NCI-H82 (cell line): ENCODE results near the gene KCNC3.
"Not testable (repeated sequence)": the region's sequence is repeated elsewhere in the genome, so short reads cannot be mapped to it uniquely, and the experiment has no call there.

Experiments used
- DNase-seq: peaks from one replicate; lab custom pipeline; 2025; lab: John Stamatoyannopoulos, UW

KCNC3 gene

GRCh38 chr19:50353487-50353880 is 24.3 kb upstream of the KCNC3 start:
- DNase-seq = not testable (repeated sequence)

GRCh38 chr19:50352242-50352641 is 23.1 kb upstream of the KCNC3 start:
- no peak for DNase-seq

- no peak for DNase-seq
Measured at GRCh38 chr19:50349277-50350057, 20.3 kb upstream of the KCNC3 start.

GRCh38 chr19:50347089-50347581 is 18.0 kb upstream of the KCNC3 start:
- DNase-seq = not testable (repeated sequence)

GRCh38 chr19:50344661-50345318 is 15.6 kb upstream of the KCNC3 start:
- DNase-seq = no peak

- no peak for DNase-seq
Measured at GRCh38 chr19:50341091-50341564, 12.0 kb upstream of the KCNC3 start.

- DNase-seq = no peak
Measured at GRCh38 chr19:50340331-50340730, 11.2 kb upstream of the KCNC3 start.

GRCh38 chr19:50337031-50337430 is 7.9 kb upstream of the KCNC3 start:
- not testable (repeated sequence) for DNase-seq

- no peak for DNase-seq
Measured at GRCh38 chr19:50334741-50335421, 5.7 kb upstream of the KCNC3 start.

GRCh38 chr19:50333737-50334617 is 4.8 kb upstream of the KCNC3 start:
- peak; percentile 83 for DNase-seq

- DNase-seq = peak; percentile 84
Measured at GRCh38 chr19:50333235-50333736, 4.1 kb upstream of the KCNC3 start.

GRCh38 chr19:50332244-50333038 is 3.3 kb upstream of the KCNC3 start:
- no peak for DNase-seq

GRCh38 chr19:50331994-50332243 is 2.7 kb upstream of the KCNC3 start:
- no peak for DNase-seq

- DNase-seq = no peak
Measured at GRCh38 chr19:50331221-50331993, 2.2 kb upstream of the KCNC3 start.

- DNase-seq = peak; percentile 73
Measured at GRCh38 chr19:50330365-50331078, 1.3 kb upstream of the KCNC3 start.

- not testable (repeated sequence) for DNase-seq
Measured at GRCh38 chr19:50329926-50330294, 733 bp upstream of the KCNC3 start.

GRCh38 chr19:50328873-50329145 is 368 bp downstream of the KCNC3 start:
- DNase-seq = no peak

GRCh38 chr19:50328224-50328872 is 829 bp downstream of the KCNC3 start:
- DNase-seq = peak; percentile 46
